GM12874 (cell line): ENCODE data around the gene NRXN3.

ENCODE experiments used
- CTCF ChIP-seq: IDR thresholded peaks from 2 replicates; pipeline ENCODE4 v1.5.1; 2011; ENCODE audit warnings: low read depth, mild to moderate bottlenecking, control low read depth, low read length, moderate library complexity; ENCODE audit not compliant: insufficient read depth

NRXN3 gene

GRCh38 chr14:79493081-79493645 lies 1323.0 kb downstream of the NRXN3 start:
- TF ChIP-seq CTCF = no peak

- no peak for TF ChIP-seq CTCF
Observed at GRCh38 chr14:79496701-79497100, 1326.5 kb downstream of the NRXN3 start.

GRCh38 chr14:79500489-79500888 lies 1330.3 kb downstream of the NRXN3 start:
- no peak for TF ChIP-seq CTCF

- TF ChIP-seq CTCF = no peak
Observed at GRCh38 chr14:79502136-79502750, 1332.1 kb downstream of the NRXN3 start.

- TF ChIP-seq CTCF = no peak
Observed at GRCh38 chr14:79502751-79503148, 1332.6 kb downstream of the NRXN3 start.

- TF ChIP-seq CTCF = no peak
Observed at GRCh38 chr14:79510659-79511058, 1340.5 kb downstream of the NRXN3 start.

- no peak for TF ChIP-seq CTCF
Observed at GRCh38 chr14:79511146-79511545, 1341.0 kb downstream of the NRXN3 start.
